Activated CD4-positive, alpha-beta T cell treated with anti-CD3 and anti-CD28 coated beads, Interleukin-10, Interleukin-2, amounts not matched to agents 100 ng/mL and 50 ng/mL, durations not matched to agents 16 hours and 8 hours (primary cell): ENCODE results near the gene CEP89.
A peak's percentile ranks its signal among the peaks of the same experiment; 100 is the strongest.
"Not testable (repeated sequence)": the region's sequence is repeated elsewhere in the genome, so short reads cannot be mapped to it uniquely, and the experiment has no call there.

Experiments
- DNase-seq: peaks from one replicate; pipeline ENCODE4 v3.0.0-alpha.2; 2020

CEP89 gene

GRCh38 chr19:32971715-32972540 lies at the start of gene CEP89, which contains the start of gene FAAP24:
CEP89 (minus strand) TSS chr19:32971958; CDS start chr19:32971874, 84 bp downstream.
FAAP24 (plus strand) TSS chr19:32972242; CDS start chr19:32973197, 955 bp downstream.
- peak; percentile 100 for DNase-seq

DNA sequence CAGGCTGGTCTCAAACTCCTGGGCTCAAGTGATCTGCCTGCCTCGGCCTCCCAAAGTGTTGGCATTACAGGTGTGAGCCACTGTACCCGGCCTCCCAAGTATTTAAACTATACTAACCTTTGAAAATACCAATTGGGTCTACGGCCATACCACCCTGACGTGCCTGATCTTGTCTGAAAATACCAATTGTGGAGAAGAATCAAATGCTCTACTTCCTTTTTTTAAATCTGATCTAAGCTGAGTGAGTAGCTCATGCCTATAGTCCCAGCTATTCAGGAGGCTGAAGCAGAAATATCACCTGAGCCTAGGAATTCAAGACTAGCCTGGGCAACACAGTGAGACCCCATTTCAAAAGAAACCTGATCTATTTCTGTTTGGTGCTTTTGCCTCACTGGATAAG lies 39.1 kb upstream of the CEP89 start:
- not testable (repeated sequence) for DNase-seq

GRCh38 chr19:33008738-33009137 lies 37.0 kb upstream of the CEP89 start:
- DNase-seq = no peak

DNA sequence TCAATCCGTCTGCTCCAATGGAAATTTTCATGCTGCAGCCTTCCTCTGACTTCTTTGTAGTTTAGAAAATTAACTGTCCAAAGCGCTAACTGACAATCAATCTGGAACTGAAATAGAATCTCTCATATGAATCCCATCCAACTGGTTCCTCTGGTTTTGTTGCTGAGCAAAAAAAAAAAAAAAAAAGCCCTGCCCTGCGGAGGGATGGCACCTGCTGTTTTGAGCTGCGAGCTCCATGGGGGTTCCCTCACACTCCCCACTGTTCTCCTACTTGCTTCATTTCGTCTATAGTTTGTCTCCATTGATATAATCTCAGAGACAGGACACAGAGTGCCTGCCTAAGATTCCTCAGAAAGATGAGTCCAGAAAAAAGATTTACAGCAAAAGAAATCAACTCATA lies 33.7 kb upstream of the CEP89 start:
- DNase-seq = no peak

DNA sequence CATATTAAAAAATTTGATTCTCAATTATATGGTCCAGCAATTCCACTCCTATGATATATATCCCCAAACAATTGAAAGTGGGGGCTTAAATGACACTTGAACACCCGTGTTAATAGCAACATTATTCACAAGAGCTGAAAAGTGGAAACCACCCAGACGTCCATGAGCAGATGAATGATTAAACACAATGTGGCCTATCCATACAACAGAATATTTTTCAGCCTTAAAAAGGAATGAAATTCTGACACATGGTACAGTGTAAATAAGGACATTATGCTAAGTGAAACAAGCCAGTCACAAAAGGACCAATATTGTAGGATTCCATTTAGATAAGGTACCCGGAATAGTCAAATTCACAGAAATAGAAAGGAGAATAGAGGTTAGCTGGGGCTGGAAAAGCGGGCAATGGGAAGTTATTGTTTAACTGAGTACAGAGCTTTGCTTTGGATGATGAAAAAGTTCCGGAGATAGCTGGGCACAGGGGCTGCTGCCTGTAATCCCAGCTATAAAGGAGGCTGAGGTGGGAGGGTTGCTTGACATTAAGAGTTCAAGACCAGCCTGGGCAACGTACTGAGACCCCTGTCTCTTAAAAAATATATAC lies 31.8 kb upstream of the CEP89 start:
- DNase-seq = not testable (repeated sequence)

DNA sequence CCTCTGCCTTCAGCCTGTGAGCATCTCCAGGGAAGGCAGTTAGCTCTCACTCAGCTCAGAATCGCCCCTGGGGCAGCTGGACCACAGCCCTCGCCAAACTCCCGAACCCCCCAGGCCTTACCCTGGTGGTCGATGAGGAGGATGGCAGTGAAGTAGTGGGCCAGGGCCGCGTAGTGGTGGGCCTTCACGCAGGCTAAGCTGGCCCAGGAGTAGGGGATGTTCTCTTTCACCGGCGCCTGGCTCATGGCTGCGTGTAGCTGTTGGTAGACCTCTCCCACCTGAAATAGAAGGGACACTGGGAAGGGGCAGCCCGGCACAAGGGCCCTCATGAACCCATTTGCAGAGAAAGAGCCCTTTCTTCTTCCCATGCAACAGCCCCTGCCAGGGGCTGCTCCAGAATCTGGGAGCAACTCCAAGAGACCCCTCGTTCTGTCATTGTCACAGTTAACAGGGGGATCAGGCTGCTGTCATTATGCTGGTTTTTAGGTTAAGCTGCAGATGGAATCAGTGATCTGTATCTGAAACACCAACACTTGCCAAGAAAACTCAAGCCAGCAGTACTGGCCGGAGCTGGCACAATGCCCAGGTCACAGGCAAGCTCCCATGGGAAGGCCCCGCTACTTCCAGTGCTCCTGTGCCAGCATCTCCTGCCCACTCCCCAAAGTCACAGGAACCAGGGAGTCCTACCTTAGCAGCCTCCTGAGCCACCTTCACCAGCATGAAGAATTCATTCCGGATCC lies 30.5 kb upstream of the CEP89 start:
- DNase-seq = not testable (repeated sequence)

- no peak for DNase-seq
These were observed 29.2 kb upstream of the CEP89 start for GRCh38 chr19:33000910-33001309.

GRCh38 chr19:33000510-33000909 lies 28.8 kb upstream of the CEP89 start:
- DNase-seq = no peak

DNA sequence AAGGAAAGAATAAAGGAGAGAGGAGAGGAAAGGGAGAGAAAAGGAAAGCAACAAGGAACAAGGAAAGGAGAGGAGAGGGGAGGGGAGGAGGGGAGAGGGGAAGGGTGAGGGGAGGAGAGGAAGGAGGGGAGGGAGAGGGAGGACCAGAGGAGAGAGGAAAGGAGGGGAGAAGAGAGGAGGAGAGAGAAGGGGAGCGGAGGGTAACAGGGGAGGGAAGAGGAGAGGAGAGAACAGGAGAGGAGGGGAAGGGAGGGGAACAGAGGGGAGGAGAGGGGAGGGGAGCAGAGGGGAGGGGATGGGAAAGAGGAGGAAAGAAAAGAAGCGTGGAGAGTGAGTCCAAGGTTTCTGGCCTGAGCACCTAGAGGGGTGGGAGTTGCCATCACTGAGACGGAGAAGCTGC lies 27.0 kb upstream of the CEP89 start:
- no peak for DNase-seq

GRCh38 chr19:32997716-32998355 lies 26.1 kb upstream of the CEP89 start:
- no peak for DNase-seq

DNA sequence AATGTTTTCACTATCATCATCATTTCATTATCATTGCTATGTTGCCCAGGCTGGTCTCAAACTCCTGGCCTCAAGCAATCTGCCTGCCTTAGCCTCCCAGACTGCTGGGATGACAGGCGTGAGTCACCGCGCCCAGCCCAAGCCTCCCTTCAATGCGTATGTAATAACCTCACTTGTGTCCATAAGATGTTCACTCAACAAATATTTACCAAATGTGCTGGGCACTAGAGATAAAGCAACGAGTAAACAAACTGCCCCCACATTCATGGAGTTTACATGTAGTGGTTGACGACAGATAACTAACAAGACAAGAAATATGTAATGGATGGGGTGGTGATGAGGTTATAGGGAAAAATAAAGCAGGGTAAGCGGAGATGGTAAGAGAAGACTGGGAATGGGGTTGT lies 25.3 kb upstream of the CEP89 start:
- DNase-seq = not testable (repeated sequence)

- DNase-seq = not testable (repeated sequence)
These were observed 24.2 kb upstream of the CEP89 start for GRCh38 chr19:32995966-32996365.

DNA sequence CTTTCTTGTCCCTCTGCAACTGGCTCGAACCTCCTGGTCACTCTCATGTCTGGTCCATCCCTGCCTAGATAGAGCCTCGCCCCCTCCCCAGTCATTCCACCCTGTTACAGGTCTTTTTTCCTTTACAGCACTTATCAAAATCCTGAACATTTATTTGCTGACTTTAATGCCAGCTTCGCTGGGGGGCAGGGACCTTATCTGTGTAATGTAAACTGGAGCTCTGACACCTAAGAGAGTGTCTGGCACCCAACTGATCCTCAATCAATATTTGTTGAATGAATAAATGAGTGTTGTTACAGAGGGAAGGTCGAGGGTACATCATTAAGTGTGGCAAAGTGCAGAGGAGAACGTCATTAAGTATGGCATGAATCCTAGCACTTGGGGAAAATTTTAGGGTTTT lies 17.0 kb upstream of the CEP89 start:
- DNase-seq = no peak

DNA sequence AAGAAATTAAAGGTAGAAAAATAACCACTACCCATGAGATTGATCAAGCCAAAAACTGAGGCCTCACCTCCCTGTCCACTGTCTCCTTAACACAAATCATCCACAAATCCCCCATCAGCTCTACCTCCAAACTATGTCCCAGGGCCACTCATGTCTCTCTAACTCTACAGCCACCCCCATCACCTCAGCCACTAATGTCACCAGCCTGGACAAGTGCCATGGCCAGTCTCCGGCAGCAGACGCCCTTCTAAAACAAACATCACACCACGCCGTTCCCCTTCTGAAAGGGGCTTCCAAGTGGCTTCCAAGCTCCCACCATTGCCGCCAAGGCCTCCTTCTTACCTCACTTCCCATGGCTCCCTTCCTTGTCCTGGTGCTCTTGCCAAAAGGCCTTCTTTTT lies 16.5 kb upstream of the CEP89 start:
- not testable (repeated sequence) for DNase-seq

- not testable (repeated sequence) for DNase-seq
These were observed 10.7 kb upstream of the CEP89 start for GRCh38 chr19:32982488-32982887.

- DNase-seq = not testable (repeated sequence)
These were observed 8.0 kb upstream of the CEP89 start for GRCh38 chr19:32979807-32980206.

DNA sequence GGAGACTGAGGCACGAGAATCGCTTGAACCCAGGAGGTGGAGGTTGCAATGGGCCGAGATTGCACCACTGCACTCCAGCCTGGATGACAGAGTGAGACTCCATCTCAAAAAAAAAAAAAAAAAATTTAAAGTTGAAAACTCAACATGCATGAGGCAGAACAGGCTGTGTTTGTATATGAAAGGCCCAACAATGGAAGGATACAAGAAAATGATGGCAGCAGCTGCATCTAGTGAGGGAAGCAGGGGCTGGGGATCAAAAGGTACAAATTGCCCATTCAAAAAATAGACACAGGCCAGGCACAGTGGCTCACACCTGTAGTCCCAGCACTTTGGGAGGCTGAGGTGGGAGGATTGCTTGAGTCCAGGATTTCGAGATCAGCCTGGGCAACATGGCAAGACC lies 6.1 kb upstream of the CEP89 start:
- not testable (repeated sequence) for DNase-seq

GRCh38 chr19:32977280-32977679 lies 5.5 kb upstream of the CEP89 start:
- no peak for DNase-seq

- DNase-seq = peak; percentile 65
These were observed 4.6 kb upstream of the CEP89 start for GRCh38 chr19:32976223-32976805.

DNA sequence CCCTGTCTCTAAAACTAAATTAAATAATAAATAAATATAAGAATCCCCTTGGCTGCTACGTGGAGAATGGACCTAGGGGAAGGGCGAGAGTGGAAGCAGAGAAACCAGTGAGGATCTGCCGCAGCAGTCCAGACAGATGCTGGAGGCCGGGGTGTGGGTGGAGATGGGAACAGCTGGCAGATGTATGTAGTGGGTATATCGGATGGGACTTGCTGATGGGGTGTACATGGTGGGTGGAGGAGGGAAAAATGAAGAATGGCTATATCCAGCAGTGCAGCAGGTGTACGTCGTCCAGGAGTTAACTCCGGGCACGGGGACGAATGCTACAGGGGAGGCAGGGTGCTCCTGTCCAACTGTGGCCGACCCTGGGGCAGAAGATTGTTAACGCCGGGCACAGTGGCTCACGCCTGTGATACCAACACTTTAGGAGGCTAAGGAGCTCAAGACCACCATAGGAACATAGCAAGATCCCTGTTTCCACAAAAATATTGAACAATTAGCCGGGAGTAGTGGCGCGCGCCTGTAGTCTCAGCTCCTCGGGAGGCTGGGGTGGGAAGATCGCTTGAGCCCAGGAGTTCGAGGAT lies 654 bp downstream of the CEP89 start:
- no peak for DNase-seq

- no peak for DNase-seq
These were observed 2.2 kb downstream of the CEP89 start for GRCh38 chr19:32969549-32969948.

- DNase-seq = no peak
These were observed 5.0 kb downstream of the CEP89 start for GRCh38 chr19:32966750-32967149.
